Activated CD8-positive, alpha-beta memory T cell treated with anti-CD3 and anti-CD28 coated beads, Interleukin-2, amount 50 U/mL, for 24 hours (primary cell): ENCODE measurements around the gene VAPA.

ENCODE experiments used
- DNase-seq: peaks from one replicate; pipeline ENCODE4 v3.0.0-alpha.2; 2020; ENCODE audit errors: extremely low read depth

VAPA gene

DNA sequence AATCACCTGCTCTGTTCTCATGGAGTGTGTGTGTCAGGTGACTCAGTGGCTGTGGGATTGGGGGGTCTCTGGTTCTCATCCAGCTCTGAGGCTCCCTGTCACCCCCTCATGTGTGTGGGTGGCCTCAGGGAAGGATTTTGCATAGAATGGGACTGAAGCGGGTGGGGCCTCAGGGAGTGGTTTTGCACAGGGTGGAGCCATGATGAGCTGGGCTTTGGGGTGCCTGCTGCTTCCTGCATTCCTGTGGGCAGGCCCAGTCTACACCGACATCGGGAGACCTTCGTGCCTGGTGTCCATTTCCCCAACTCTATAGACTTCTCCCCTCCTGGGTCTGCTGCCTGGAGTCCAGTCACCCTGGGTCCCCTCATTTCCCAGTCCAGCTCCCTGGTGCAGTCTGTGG lies 59.7 kb downstream of the VAPA start:
- DNase-seq, result no peak

GRCh38 chr18:9974279-9974915 lies 60.6 kb downstream of the VAPA start:
- no peak for DNase-seq

DNA sequence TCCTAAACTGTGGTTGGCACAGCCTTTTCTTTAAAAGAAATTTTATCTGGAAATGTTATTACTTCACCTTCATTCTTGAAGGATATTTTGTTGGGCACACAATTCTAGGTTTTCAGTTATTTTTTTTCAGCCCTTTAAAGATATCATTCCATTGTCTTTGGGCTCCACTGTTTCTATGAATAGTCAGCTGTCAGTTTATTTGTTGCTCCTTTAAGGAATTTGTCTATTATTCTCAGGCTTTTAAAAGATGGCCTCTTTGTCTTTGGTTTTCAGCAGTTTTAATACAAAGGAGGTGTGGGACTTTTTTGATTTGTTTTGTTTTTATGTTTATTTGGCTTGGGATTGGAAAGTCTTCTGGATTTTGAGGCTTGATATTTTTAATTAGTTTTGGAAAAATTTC lies 61.8 kb downstream of the VAPA start:
- DNase-seq, result no peak

DNA sequence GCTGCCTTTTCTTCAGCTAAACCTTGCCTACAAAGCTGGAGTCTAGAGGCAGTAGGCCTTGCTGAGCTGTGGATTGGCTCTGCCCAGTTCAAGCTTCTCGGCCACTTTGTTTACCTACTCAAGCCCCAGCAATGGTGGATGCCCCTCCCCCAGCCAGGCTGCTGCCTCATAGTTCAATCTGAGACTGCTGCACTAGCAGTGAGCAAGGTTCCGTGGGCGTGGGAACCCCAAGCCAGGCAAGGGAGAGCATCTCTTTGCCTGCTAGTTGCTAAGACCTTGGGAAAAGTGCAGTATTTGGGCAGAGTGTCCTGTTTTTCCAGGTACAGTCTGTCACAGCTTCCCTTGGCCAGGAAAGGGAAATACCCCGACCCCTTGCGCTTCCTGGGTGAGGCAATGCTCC lies 68.9 kb downstream of the VAPA start:
- DNase-seq, result no peak

GRCh38 chr18:9984080-9984479 lies 70.3 kb downstream of the VAPA start:
- no peak for DNase-seq

DNA sequence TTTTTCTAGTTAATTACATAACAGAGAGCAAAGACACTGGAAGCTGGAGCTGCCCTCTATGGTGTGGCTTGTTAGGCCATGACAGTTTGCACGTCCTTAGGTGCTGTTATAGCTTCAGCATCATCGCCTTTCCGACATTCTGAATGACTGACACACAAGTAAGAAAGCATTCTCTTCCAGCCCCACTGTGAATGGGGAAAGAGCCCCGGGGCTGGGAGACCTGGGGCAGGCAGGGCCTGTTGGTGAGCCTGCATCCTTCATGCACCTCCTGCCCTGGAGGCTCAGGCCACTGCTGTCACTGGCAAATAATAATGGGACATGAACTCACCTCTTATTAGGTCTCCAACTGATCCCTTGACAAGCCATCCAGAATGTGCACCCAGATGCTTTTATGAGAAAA lies 71.8 kb downstream of the VAPA start:
- DNase-seq, result no peak

GRCh38 chr18:9986156-9986930 lies 72.5 kb downstream of the VAPA start:
- DNase-seq, result no peak

DNA sequence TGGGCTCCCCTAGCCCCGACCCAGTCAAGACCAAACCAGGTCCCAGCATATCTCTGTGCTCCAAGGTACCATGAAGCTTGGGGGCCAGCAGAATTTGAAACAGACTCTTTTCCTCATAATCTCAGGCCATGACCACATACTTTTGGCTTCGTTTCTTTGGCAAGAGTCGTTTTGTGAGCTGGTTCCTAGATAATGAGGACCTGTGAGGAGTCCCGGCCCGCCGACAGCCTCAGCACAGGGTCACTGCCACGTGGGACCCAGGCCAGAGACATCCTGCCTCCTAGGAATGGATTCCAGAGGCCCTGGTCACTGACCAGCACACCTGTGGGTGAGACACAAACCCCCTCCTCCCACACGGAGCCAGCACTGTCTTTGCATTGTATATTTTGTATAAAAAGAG lies 73.5 kb downstream of the VAPA start:
- no peak for DNase-seq

DNA sequence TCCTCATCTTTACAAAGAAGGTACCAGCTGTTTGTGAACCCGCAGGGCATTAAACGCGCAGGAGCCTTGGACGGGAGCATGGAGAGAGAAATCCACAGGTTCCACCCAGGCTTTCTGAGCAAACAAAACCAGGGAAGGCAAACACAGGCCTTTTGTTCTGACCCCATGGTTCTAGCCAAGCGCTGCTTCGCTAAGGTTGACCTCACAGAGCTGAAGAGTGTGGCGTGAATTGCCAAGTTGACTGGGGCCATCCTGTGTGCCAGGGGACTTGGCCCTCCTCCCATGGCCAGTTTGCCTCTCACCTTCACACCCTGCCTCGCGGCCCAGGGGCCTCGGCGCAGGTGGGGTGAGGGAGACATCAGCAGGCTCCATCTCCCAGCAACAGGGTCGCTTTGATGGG lies 74.1 kb downstream of the VAPA start:
- DNase-seq, result no peak

GRCh38 chr18:9988665-9989064 lies 74.8 kb downstream of the VAPA start:
- no peak for DNase-seq

DNA sequence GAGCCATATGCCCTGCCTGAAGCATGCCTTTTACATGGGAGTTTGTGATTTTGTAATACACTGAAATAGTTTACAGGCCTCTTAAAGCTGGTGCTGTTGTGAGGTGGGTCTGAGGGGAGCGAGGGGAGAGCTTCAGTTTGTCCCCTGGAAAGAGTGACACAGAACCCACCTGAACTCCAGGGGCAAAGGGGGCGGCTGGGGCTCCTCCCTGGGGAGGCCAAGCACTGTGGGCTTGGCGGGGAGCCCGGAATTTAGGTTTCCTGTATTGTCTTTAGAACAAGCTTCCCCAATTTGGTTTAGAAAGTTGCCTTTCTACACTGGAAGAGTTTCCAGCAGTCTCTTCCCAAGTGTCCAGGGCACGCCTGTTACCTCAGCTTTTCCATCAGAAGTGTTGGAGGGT lies 75.7 kb downstream of the VAPA start:
- no peak for DNase-seq

- DNase-seq, result no peak
Measured at GRCh38 chr18:9991011-9992000, 77.5 kb downstream of the VAPA start.

DNA sequence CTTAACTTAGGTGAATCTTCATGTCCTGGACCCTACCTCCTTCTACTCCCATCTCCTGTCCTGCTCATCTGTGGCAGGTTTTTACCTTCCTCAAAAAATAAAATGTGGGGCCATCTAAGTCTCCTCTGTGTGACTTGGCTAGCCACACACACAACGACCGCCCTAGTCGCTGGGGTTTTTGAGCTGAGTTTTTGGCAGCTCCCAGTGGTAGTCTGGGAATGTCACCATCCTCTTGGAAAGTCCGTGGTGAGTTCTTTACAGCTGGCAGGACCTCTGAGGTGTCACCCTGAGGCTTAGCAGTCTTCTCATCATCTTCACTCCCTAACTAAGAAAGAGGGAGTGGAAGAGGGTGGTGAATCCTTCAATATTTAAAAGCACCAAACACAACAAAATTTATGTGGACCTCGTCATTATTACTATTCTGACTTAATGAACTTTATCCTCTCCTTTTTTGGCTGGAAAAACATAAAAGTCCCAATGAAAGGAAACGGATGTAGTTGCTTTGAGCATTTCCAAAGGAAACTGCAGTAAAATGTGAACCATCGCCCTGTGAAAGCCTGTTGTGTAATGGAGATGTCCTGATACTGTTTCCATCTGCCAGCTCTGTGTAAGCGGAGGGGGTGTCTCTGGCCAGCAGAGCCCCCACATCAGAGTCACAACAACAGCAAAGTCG lies 78.6 kb downstream of the VAPA start:
- DNase-seq, result no peak

DNA sequence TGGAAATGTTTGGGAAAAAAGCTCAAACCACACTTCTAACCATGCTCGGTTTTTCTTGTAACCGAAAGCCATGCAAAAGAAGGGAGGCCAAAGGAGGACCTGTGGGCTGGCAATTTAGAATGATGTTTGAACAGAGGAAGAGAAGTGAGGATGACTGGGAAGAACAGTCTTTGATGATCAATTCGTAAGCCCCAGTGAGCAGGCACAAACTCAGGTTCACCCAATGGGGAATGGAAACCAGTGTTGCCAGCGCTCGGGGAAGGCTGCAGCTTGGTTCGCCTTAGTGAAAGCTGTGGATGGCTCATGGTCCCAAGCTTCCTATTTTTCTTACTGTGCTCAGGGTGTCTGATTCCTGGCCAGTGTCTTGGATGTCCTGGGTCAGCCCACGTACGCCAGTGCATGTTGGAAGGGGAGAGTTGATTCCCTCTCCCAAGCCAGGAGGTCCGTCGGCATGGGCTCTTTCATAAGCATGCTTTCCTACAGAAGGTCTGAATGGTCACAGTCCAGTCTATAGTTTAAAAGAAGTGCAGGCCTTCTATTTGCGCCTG lies 79.2 kb downstream of the VAPA start:
- DNase-seq, result no peak

DNA sequence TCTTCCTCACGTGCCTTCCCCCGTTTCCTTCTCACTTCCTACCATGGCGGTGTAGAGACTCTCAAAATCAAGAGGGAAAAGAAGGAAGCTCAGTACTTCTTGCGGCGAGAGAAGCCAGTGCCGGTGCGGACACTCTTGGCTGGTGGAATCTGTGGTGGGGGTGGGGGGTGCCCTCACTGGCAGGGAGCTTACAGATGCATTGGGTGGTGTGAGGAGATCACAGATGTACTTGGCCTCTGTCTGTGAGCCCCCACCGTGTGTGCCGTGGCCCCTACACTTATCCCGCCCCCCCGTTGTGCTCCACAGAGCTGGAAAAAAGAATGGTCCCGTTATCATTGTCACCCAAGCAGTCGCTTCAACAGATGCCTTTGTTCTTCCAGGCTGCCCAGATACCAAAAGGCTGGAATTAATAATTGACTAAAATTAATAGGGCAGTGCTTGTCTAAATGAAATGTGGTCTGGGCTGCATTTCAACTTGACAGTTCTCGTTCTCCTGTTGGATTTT lies 79.8 kb downstream of the VAPA start:
- DNase-seq, result no peak

DNA sequence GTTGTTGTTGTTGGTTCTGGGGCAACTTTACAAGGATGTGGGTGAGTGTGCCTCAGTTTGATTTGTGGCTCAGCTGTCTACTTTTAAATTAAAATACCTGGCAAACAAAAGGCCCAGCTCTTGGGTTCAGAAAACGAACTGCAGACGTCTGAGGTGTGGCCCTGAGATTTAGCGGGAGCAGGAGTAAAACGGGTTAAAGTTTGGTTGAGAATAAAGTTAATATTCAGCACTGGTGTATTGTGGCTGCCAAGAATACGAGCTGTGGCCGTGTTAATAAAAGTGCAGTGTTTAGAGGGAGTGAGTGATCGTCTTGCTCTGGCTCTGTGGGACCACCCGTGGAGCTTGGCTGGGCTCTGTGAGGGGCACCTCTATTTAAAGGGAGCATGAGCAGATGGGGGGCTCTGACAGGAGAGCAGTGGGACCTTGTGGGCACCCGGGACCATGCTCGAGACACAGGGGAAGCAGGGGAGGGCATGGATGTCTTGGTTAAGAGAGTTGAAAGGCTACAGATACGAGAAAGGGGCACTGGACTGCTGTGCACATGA lies 80.3 kb downstream of the VAPA start:
- no peak for DNase-seq

- DNase-seq, result no peak
Measured at GRCh38 chr18:9994701-9995235, 81.0 kb downstream of the VAPA start.

GRCh38 chr18:9995631-9996030 lies 81.8 kb downstream of the VAPA start:
- no peak for DNase-seq

GRCh38 chr18:9996094-9996493 lies 82.3 kb downstream of the VAPA start:
- DNase-seq, result no peak

DNA sequence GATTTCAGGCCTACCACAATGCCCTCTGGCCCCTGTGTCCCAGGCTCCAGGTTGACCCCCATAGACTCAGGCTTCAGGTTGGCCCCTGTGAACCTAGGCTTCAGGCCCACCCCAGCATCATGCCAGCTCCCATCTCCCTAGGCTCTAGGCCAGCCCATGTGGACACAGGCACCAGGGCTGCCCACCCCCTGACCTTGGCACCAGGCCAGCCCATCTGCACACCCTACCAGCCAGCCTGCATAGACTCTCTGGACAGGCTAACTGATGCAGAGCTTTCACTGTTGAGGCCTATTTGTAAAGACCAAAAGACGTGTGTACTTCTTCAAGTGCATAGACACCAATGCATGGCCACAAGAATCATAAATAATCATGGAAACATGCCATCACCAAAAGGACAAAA lies 83.9 kb downstream of the VAPA start:
- no peak for DNase-seq

DNA sequence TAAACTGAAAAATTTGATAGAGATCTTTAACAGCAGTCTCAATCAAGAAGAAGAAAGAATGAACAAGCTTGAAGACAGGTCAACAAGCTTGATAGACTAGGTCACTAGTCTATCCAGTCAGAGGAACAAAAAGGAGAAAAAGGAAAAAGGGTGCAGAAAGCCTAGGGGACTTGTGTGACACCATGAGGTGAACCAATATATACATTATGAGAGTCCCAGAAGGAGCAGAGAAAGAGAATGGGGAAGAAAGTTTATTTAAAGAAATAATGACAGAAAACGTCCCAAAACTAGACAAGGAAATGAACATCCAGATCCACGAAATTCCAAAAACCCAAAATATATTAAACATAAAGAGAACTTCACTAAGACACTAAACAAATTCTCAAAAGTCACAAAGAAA lies 84.5 kb downstream of the VAPA start:
- no peak for DNase-seq
